ENCODE data around the gene SACM1L. TPM values are rescaled to one million over a fixed set of nuclear protein-coding genes. Genes with fewer than 3 reads are reported as not detected.

Gene SACM1L
- total and polyA plus RNA-seq, 2 of the 8 experiments (the other 6 are each of a cell fraction or from before 2014, with no cell fraction given): 20.1 to 61.0 TPM

DNA sequence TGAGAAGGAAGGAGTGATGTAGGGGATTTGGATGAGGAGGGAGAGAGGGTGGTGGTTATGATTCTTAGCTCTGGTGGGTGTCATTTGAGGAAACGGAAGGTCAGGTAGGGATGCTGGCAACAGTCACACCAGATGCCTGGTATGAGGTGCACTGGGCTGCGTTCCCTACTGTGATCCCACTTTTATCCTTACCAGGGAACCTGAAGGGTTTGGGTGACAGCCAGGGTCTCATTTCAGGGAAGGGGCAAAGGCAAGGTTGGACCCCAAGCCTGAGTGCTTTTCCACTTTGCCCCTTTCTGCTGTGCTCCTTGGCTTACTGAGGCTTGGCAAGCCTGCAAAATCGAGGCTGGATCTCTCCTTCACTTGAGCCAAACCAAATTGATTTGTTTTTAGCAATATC is 36.0 kb upstream of the SACM1L start (continued):
- TF ChIP-seq GABPA (IDR thresholded peaks at IDR 0.05; ENCODE audit: borderline replicate concordance, insufficient read depth, low read length) (no peak), CTBP2 (IDR thresholded peaks at IDR 0.05; ENCODE audit: borderline replicate concordance, insufficient read depth, insufficient read length, low read length) (no peak), SP1 (IDR thresholded peaks at IDR 0.05; ENCODE audit: low read depth, low read length) (no peak), POLR2A (IDR thresholded peaks at IDR 0.05; ENCODE audit: control extremely low read depth in 1 of 2, low read depth in 2 of 2, low read length in 2 of 2) (no peak)
- TF ChIP-seq, protein P1, sequence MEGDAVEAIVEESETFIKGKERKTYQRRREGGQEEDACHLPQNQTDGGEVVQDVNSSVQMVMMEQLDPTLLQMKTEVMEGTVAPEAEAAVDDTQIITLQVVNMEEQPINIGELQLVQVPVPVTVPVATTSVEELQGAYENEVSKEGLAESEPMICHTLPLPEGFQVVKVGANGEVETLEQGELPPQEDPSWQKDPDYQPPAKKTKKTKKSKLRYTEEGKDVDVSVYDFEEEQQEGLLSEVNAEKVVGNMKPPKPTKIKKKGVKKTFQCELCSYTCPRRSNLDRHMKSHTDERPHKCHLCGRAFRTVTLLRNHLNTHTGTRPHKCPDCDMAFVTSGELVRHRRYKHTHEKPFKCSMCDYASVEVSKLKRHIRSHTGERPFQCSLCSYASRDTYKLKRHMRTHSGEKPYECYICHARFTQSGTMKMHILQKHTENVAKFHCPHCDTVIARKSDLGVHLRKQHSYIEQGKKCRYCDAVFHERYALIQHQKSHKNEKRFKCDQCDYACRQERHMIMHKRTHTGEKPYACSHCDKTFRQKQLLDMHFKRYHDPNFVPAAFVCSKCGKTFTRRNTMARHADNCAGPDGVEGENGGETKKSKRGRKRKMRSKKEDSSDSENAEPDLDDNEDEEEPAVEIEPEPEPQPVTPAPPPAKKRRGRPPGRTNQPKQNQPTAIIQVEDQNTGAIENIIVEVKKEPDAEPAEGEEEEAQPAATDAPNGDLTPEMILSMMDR (IDR thresholded peaks at IDR 0.05; ENCODE audit: control extremely low read depth in 1 of 3, insufficient read depth in 1 of 3, low read depth in 1 of 3, low read length in 3 of 3): no peak
- TF ChIP-seq, protein P2, sequence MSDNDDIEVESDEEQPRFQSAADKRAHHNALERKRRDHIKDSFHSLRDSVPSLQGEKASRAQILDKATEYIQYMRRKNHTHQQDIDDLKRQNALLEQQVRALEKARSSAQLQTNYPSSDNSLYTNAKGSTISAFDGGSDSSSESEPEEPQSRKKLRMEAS (IDR thresholded peaks at IDR 0.05): no peak
- TF ChIP-seq, protein P3, sequence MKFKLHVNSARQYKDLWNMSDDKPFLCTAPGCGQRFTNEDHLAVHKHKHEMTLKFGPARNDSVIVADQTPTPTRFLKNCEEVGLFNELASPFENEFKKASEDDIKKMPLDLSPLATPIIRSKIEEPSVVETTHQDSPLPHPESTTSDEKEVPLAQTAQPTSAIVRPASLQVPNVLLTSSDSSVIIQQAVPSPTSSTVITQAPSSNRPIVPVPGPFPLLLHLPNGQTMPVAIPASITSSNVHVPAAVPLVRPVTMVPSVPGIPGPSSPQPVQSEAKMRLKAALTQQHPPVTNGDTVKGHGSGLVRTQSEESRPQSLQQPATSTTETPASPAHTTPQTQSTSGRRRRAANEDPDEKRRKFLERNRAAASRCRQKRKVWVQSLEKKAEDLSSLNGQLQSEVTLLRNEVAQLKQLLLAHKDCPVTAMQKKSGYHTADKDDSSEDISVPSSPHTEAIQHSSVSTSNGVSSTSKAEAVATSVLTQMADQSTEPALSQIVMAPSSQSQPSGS (IDR thresholded peaks at IDR 0.05; ENCODE audit: low read length): no peak

Data from H1 (cell line).